AG10803 (cell line): Measurements from ENCODE around the gene MAN1C1.

Experiments
- DNase-seq: peaks from one replicate; pipeline ENCODE4 v3.0.0; 2010; ENCODE audit warnings: low read depth
- H3K4me3 ChIP-seq: 2 replicates; pipeline ENCODE4 v1.5.1; 2011; ENCODE audit warnings: mild to moderate bottlenecking, low read length, control low read depth
- TF ChIP-seq, protein P1 (sequence below): conservative IDR thresholded peaks from 2 replicates; pipeline ENCODE4 v1.5.1; 2011; ENCODE audit warnings: mild to moderate bottlenecking, low read length, control low read depth, inconsistent platforms

MAN1C1 gene

GRCh38 chr1:25825605-25826004 lies 209.0 kb downstream of the MAN1C1 start:
- DNase-seq, result no peak
- TF ChIP-seq, protein P1, sequence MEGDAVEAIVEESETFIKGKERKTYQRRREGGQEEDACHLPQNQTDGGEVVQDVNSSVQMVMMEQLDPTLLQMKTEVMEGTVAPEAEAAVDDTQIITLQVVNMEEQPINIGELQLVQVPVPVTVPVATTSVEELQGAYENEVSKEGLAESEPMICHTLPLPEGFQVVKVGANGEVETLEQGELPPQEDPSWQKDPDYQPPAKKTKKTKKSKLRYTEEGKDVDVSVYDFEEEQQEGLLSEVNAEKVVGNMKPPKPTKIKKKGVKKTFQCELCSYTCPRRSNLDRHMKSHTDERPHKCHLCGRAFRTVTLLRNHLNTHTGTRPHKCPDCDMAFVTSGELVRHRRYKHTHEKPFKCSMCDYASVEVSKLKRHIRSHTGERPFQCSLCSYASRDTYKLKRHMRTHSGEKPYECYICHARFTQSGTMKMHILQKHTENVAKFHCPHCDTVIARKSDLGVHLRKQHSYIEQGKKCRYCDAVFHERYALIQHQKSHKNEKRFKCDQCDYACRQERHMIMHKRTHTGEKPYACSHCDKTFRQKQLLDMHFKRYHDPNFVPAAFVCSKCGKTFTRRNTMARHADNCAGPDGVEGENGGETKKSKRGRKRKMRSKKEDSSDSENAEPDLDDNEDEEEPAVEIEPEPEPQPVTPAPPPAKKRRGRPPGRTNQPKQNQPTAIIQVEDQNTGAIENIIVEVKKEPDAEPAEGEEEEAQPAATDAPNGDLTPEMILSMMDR, result no peak

DNA sequence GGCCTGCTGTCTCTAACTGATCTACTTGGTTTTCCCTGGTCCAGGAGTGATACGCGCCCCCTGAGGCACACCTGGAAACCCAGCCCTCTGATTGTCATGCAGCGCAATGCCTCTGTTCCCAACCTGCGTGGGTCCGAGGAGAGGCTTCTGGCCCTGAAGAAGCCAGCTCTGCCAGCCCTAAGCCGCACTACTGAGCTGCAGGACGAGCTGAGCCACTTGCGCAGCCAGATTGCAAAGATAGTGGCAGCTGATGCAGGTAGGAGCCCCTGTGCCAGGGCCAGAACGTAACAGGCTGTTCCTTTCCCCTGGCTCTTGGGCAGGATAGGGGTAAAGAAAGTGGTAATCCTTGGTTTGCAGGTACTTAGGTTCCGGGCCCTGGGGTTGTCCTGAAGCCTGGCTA lies 210.0 kb downstream of the MAN1C1 start:
- TF ChIP-seq, protein P1, result no peak
- H3K4me3 ChIP-seq, result no peak overlapping the region
- DNase-seq, result no peak

More at GRCh38 chr1:25825605-25826004, 209.0 kb downstream of the MAN1C1 start:
- H3K4me3 ChIP-seq, result no peak overlapping the region

DNA sequence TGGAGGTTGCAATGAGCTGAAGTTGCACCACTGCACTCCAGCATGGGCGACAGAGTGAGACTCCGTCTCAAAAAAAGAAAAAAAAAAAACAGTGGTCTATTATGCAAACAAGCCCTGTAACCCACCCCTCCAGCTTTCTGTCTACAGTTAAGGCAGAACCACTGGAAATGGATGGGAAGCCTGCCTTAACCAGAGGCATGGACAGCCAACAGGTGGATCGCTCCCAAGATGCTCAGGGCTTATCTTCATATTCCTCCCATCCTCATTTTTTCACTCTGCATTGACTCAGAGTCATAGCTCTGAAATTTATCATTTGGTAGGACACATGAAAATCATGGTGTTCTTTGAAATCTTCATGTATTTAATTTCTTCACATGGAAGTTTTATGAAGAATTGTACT lies 211.9 kb downstream of the MAN1C1 start:
- no peak for DNase-seq
- TF ChIP-seq, protein P1, result no peak
- no peak overlapping the region for H3K4me3 ChIP-seq

GRCh38 chr1:25829046-25829445 lies 212.5 kb downstream of the MAN1C1 start:
- TF ChIP-seq, protein P1, result no peak
- H3K4me3 ChIP-seq, result no peak overlapping the region
- no peak for DNase-seq

DNA sequence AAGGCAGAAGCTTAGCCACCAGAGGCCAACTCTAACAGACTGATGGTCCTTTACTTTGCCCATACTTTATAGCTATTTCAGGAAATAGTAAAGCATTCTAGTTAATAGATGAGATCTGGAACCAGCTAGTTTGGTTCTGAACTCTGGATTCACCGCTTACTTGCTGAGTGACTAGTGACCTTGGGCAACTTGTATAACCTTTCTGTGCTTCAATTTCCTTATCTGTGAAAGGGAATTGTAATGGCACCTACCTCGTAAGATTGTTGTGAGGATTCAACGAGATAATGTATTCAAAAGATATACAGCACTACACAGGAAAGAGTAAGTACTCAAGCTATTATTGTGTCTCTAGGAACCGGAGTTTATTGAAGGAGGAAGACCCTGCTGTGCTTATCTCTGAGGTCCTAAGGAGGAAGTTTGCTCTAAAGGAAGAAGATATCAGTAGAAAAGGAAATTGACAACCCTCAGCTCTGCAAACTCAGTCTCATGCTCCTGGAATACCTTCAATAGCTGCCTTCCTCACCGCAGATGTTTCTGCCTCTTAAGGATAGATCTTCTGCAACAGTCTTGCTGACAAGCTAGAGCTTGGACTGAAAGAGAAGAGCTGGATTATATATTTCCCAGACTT lies 215.1 kb downstream of the MAN1C1 start:
- no peak overlapping the region for H3K4me3 ChIP-seq
- TF ChIP-seq, protein P1, result no peak
- DNase-seq, result no peak

- no peak overlapping the region for H3K4me3 ChIP-seq
- DNase-seq, result no peak
- TF ChIP-seq, protein P1, result no peak
Observed at GRCh38 chr1:25832336-25833037, 215.9 kb downstream of the MAN1C1 start.

GRCh38 chr1:25833158-25833557 lies 216.6 kb downstream of the MAN1C1 start:
- no peak overlapping the region for H3K4me3 ChIP-seq
- TF ChIP-seq, protein P1, result no peak
- DNase-seq, result no peak
